Measurements from ENCODE around the gene BLM.

GRCh38 chr15:90828111-90828510, 111.0 kb downstream of the BLM start:
- TF ChIP-seq CTCF (conservative IDR thresholded peaks at IDR 0.05; ENCODE audit: low read depth, low read length) (no peak), RFX5 (IDR thresholded peaks at IDR 0.05; ENCODE audit: low read depth, low read length) (no peak), POLR2A (IDR thresholded peaks at IDR 0.05; ENCODE audit: low read depth, low read length) (no peak), CHD1 (IDR thresholded peaks at IDR 0.05; ENCODE audit: low read depth, low read length) (no peak), CEBPB (IDR thresholded peaks at IDR 0.05; ENCODE audit: low read depth, low read length) (no peak), RAD21 (IDR thresholded peaks at IDR 0.05; ENCODE audit: low read length) (no peak), MXI1 (IDR thresholded peaks at IDR 0.05; ENCODE audit: borderline replicate concordance, low read depth, low read length) (no peak), SMC3 (IDR thresholded peaks at IDR 0.05; ENCODE audit: low read depth, low read length) (no peak), MAZ (IDR thresholded peaks at IDR 0.05; ENCODE audit: borderline replicate concordance, low read depth, low read length) (no peak), ELK1 (IDR thresholded peaks at IDR 0.05; ENCODE audit: borderline replicate concordance, low read depth, low read length) (no peak), NFE2L2 (IDR thresholded peaks at IDR 0.05; ENCODE audit: low read depth, low read length) (no peak), USF2 (IDR thresholded peaks at IDR 0.05; ENCODE audit: low read depth, low read length) (no peak), FOS (IDR thresholded peaks at IDR 0.05; ENCODE audit: low read depth, low read length) (no peak), BHLHE40 (IDR thresholded peaks at IDR 0.05; ENCODE audit: low read depth, low read length) (no peak)
